SU-DHL-6 (cell line): Measurements from ENCODE around the gene SLC44A1.

ENCODE experiments used
- CTCF ChIP-seq: fragments of 200-600 bp; sonication (generic); IDR thresholded peaks from one replicate; pipeline ENCODE4 v1.5.1; 2017; ENCODE audit warnings: antibody characterized with exemption, mild to moderate bottlenecking, low read length, moderate library complexity; ENCODE audit not compliant: insufficient read depth, poor library complexity, severe bottlenecking
- EZH2phosphoT487 ChIP-seq: fragments of 200-600 bp; sonication (generic), shearing (Covaris generic); conservative IDR thresholded peaks from 2 replicates; pipeline ENCODE4 v1.6.1; 2018; ENCODE audit warnings: mild to moderate bottlenecking, antibody characterized with exemption, low read length, moderate library complexity, mixed read lengths

GRCh38 chr9:105299190-105299854, 54.9 kb downstream of the SLC44A1 start:
- TF ChIP-seq CTCF (no peak), EZH2phosphoT487 (no peak)
